CD4-positive, alpha-beta T cell treated with Interferon alpha-2 for 1 hour (primary cell): ENCODE results near the gene CDADC1.

Experiments used
- DNase-seq, 2 donors: peaks; one replicate each; pipeline ENCODE4 v3.0.0-alpha.2; 2020 to 2022

Gene CDADC1

DNA sequence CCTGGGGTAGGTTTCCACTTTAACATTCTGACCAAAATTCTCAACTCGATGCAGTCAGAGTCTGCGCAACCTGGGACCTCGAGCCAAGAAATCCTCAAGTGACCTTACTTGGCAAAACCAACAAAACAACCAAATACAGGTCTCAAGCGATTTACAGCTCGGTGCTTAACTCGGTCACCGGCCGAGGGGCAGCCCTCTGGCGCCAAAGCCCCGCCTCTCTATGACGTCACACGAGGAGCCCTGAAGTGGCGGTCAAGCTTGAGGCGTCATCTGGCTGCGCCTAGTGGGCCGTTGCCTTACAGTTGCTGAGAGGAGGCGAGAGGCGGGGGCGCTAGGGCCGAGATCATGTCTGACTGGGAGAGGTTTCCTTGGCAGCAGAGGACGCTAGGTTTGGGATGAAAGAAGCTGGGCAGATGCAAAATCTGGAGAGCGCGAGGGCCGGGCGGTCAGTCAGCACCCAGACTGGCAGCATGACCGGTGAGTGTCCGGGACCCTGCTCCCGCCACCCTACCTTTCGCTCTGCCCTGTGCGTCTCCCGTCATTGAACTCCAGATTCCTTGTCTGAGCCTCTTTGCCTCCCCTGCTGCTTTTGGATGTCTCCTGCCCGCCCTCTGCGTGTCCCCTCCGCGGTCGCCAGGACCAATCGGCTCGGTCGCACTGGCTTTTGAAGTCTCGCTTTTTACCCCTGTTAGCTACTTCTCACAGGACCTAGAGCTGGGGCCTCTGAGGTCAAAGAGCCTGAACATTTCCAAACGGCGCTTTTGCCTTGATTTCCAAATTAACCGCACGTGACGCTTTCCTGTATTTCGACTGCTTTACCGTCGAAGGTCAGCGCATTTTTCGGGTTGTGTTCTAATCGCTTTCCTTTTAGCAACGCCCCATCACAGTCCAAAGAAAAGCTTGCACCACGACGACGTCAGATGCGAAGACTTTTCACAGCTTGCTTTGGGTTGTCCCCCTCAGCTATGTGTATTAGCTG, at the start of gene CDADC1:
Gene CDADC1, plus strand, starts transcription at position 283 of the 979 bp plus-strand sequence. Its CDS starts 113 bp downstream, at position 396.
- peak; percentile 93 to 94 for DNase-seq

DNA sequence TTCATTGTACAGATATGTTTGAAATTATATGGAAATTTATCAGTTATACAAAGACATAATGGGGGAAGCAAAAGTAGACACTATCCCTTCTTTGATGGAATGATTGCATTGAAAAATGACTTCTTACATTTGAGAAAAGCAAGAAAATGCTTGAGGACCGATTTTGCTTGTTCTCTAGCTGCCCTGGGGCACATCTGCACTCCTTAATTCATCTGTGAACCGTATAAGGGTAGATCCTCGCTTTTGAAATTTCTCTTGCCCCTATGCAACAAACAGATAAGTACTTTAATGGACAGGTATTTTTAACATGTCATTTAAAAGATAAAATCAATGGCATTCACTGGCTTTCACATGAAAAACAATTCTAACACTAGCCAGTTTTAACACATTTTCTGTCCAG, 41.1 kb upstream of the CDADC1 start:
- DNase-seq: no peak

DNA sequence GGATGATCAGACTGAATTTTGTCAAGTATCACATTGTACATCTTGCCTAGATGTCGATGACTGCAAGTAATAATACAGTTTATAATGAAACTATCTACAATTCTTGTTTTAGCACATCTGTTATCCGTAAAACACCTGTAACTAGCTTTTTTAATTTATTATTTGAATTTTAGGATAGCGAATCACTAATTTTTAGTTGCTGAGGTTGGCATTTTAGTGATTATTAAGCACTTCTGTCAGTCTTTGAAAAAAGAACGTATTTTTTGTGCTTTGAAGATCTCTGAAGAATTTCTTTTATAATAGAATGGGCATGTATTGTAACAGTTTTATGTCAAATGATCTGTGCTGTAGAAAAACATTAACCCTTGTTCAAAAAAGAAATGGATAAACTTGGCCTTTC, 39.1 kb upstream of the CDADC1 start:
- DNase-seq: no peak

DNA sequence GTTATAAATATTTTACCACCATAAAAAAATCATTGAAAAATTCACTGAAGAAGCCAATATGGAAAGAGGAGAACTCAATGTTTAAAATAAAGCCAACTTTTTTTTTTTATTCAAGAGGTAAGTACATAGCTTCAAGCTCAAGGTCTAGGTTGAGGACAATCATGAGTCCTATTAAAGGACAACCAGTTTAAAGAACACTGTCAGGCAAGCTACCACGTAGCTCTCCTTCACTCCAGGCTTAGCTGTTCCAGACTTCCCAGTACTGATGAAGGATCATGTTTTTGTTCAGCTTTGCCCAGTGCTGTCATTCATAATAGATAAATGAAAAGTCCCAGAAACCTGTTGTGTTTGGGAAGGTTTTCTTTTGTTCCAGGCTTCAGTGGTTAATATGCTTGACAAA, 37.6 kb upstream of the CDADC1 start:
- DNase-seq: no peak

DNA sequence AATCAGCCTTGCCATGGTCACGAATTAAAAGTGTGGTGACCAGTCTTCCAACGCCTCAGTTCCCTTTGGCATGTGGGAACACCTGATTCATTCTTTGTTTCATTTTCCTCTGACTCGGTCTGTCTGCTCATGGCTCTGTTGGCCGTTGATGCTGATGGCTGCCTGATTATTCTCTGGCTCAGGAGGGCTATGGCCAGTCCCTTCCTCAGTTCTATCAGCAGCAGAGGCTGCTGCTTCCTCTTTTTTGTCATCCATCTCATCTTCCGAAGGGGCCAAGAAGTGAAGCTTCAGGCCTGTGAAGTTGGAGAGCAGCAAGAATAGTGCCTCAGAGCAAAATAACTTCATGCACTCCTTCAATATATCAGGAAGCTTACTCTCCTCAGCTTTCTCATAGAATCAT, 37.1 kb upstream of the CDADC1 start:
- DNase-seq: no peak

DNA sequence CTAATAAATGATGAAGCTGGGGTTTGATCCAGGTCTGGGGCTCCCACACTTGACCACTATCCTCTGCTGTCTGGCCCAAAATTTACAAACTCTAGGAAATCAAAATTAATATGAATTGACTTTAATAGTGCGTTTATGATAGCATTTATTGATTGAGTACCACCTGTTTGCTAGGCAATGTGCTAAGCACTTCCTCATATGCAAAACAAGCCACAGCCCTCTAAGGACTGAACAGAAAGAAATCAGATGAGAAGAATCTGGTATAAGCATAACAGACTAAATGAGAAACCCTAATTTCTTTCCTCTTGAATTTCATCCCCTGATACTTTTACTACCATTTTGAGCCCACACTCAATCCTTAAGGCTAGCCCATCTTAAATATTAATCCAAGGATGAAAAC, 34.2 kb upstream of the CDADC1 start:
- no peak for DNase-seq

DNA sequence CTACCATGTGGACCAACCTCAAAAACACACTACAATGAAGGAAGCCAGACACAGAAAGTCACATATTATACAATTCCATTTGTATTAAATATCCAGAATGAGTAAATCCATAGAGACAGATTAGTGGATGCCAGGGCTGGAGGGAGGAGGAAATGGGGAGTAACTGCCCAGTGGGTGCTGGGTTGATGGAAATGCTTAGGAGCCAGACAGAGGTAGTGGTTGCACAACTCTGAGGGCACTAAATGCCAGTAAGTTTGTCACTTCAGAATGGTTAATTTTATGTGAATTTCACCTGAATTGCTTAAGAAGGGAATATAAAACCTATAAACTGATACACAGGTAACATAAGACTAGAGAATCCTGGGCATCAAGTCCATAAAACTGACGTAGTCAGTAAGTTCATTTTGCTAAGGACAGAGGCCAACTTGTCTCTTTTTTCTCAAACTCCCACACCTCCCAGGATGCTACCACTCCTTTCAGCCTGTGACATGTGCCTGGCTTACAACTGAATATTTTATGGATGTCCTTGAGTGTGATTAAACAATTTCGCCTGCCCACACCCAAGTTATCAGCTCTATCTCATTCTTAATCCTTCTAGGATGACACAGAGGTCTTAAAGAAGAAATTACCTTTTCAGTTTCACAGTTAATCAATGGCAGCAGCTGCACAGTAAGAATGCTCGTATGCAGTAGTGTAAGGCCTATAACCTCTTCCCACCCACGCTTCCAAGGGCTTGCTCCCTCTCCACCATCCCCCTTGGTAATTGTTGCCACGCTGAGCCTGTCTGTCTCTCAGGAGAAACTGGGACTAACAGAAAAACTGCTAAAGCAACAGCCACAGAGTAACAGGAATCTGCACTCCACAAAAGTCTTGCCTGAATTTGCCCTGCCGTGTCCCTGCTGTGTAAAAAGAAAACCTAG, 33.5 kb upstream of the CDADC1 start:
- DNase-seq: no peak

DNA sequence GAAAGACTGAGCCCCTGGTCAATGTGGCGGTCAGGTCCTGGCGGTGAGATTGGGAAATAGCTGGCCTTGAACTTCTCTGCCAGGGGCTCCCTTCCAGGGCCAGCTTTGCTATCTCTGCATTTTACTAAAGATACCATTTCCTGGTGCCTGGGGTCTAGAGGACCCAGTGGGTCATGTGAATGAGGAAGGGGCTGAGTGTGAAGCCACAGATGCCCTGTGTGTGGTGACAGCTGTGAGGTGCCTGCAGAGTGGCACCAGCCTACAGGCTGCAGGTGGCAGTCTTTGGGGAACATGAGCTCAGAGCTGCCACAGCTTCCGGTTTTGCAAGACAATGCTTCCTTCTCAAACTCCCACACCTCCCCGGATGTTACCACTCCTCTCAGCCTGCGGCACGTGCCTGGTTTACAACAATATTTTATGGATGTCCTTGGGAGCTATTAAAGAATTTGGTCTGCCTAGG, 32.8 kb upstream of the CDADC1 start:
- peak; percentile 55 to 57 for DNase-seq

DNA sequence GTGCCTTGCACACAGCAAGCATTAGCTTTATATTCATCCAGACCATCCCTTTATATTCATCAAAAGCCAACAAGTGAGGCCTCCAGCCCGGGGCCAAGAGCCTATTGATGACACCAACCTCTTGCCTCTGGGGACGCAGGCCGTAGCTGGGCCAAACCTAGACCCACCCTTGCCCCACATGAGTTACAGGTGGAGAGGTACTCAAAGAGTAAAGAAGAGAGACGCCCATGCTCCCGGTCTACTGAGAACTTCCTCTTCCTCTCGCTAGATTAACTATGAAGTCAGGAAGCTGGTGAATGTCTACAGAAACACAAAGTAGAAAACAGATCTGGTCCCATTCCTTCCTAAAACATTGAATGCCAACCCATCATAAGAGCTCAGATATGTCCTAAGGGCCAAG, 31.4 kb upstream of the CDADC1 start:
- DNase-seq: no peak

DNA sequence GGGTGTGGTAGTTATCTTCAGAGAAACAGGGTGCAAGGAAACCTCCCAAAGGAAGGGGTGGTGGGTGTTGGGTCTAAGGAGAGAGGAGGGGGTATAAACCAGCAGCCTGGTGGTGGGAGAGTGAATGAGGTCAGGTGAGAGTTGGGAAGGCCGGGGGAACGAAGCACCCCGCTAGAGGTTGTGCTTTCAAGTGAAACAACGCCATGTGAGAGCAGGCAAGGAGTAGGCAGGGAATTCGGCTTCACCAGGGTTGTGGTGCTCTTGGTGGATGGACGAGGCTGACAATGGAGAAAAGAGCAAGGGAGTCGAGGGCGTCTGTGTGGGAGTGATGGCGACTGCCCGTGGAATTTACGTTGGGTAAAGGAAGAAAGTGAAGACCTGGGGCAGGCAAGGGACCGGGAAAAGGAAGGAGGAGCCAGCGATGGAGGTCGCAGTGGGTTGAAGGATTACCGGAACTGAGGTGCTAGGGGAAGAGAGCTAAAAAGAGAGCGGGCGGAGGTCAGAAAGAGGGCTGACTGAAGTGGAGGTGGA, 29.7 kb upstream of the CDADC1 start:
- DNase-seq: no peak

DNA sequence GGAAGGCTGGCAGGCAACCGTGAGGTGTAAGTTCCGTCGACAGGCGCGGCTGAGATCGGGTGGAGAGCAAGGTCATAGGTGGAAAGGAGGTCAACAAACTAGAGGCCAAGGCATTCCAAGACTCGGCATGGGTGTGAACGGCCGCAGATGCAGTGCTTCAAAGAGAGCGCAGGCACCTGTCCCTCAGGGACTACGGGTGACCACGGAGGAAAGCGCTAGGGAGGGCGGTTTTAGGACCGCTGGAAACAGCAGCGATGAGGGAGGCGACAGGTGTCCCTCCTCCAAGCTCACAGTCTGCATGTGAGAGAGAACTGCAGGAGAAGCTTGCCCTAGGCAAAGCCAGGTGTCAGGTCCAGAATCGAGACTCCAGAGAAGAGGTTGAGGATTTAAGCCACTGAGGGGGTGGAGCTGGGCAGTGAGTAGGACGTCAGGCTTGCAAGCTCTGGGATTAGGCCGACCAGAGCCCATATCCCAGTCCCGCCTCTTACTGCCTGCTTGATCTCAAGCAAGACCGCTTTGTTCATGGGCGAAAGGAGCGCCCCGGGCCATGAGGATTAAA, 29.2 kb upstream of the CDADC1 start:
- no peak for DNase-seq

DNA sequence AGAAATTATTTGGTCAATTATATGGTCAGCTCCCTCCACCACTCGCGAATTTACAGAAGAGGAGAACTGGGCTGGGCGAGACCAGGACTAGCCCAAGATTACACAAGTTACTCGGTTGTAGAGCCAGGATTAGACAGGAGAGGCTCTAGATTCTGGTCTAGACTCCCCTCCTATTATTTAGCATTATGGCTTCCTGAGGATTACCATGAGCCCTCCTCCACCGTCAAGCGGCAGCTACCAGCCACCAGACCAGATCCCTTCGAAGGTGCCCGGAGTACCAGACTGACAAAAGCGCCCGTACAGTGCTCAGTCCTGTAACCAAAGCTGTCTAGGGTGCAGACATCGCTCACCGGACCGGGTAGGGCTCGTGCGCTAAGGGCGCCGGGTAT, 28.1 kb upstream of the CDADC1 start:
- no peak for DNase-seq

DNA sequence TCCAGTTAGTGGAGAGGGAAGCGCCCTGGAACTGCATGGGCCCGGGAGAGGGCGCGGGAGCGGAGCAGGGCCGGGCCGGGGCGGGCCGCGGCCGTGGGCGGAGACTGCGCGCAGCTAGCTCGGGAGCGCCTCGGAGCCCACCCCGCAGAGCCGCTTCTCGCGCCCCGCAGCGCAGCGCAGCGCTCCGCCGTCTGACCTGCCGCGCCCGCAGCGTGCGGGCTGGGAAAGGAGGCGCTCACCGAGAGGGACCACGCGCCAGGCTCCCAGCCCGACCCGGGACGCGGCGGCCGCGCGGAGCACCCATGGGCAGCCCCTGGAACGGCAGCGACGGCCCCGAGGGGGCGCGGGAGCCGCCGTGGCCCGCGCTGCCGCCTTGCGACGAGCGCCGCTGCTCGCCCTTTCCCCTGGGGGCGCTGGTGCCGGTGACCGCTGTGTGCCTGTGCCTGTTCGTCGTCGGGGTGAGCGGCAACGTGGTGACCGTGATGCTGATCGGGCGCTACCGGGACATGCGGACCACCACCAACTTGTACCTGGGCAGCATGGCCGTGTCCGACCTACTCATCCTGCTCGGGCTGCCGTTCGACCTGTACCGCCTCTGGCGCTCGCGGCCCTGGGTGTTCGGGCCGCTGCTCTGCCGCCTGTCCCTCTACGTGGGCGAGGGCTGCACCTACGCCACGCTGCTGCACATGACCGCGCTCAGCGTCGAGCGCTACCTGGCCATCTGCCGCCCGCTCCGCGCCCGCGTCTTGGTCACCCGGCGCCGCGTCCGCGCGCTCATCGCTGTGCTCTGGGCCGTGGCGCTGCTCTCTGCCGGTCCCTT, 27.5 kb upstream of the CDADC1 start, which contains the start of gene MLNR:
Gene MLNR, plus strand, starts transcription at position 303 of the 820 bp plus-strand sequence. Its CDS starts 0 bp downstream, at position 303.
- DNase-seq: peak; percentile 22 to 43

DNA sequence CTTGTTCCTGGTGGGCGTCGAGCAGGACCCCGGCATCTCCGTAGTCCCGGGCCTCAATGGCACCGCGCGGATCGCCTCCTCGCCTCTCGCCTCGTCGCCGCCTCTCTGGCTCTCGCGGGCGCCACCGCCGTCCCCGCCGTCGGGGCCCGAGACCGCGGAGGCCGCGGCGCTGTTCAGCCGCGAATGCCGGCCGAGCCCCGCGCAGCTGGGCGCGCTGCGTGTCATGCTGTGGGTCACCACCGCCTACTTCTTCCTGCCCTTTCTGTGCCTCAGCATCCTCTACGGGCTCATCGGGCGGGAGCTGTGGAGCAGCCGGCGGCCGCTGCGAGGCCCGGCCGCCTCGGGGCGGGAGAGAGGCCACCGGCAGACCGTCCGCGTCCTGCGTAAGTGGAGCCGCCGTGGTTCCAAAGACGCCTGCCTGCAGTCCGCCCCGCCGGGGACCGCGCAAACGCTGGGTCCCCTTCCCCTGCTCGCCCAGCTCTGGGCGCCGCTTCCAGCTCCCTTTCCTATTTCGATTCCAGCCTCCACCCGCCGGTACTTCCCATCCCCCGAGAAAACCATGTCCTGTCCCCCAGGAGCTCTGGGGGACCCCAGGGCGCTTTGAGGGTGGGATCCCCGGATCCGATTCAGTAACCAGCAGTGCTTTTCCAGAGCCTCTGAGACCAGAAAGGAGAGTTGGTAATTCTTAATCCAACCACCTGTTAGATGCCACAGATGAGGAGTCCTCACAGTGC, 26.7 kb upstream of the CDADC1 start:
- DNase-seq: no peak

DNA sequence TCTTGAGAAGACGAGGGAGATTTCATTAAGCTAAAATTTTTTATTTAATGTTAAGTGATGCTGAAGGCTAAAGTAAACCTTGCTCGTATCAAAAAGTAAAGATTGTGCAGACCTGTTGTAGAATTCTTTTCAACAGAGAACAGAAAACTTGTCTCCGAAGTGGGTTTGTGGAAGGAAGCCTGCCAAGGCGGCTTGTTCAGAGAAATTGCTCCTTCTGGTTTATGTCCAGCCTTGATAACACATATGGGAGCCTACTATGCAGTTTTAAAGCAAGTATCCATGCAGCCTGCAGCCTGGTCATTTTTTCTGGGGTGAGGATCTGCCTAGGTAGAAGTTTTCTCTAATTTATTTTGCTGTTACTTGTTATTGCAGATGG, 26.1 kb upstream of the CDADC1 start:
- DNase-seq: no peak

DNA sequence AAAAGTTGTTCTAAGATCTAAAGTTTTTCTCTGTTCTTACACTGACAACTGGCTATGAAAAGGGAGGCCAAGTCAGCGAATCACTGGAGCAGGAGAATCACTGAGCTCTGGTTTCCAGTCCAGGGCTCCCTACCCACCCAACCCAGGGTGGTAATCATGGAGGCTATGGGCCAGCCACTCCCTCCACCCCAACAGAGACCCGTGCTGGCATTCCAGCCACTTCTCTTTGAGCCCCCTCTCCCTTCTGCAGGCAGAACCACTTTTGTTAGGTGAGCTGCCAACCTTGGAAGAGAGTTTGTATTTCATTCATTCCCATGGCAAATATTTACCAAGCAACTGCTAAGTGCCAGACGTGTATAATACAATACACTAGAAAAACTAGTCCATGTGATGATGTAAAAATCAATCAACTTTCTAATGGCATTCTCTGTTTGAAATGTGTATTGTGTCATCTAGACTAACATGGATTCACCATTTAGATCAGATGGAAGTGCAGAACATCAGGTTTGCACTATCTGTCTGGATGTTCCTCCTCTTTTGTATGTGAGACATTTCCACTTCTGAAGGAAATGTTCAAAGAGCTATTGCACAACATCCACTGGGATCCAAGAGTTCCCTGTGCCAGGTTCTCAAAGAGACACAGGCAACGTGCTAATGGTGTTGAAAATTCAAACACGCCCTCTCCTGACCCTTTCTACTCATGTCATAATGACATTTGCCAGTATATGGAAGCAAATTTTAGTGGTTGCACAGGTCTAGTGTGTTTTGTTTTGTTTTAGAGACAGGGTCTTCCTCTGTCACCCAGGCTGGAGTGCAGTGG, 22.3 kb upstream of the CDADC1 start:
- no peak for DNase-seq

DNA sequence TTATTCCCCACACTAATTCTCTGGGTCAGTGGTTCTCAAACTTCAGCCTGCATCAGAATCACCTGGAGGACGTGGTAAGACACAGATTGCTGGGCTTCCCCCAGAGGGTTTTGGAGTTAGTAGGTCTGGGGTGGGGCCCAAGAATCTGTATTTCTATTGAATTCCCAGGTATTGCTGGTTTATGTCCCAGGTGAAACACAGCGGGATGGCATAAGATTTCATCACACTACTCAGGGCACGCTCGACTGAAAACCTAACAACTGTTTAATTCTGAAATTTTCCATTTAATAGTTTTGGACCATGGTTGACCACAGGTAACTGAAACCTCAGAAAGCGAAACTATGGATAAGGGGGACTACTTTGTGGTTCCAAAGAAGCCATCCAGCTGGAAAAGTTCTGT, 21.1 kb upstream of the CDADC1 start:
- DNase-seq: no peak

DNA sequence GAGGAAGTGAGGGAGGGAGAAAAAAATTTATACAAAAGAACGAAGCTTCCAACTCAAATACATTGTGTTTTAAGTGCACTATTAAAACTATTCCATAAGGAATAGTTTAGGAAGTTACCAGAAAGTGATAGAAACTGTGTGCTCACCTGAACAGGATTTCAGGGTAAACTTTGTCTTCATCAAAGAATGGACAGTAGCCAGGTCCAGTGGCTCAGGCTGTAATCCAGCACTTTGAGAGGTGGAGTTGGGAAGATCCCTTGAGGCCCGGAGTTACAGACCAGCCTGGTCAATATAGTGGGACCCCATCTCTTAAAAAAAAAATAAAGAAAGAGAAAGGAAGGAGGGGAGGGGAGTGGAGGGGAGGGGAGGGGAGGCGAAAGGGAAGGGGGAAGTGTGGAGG, 13.0 kb upstream of the CDADC1 start:
- DNase-seq: no peak

DNA sequence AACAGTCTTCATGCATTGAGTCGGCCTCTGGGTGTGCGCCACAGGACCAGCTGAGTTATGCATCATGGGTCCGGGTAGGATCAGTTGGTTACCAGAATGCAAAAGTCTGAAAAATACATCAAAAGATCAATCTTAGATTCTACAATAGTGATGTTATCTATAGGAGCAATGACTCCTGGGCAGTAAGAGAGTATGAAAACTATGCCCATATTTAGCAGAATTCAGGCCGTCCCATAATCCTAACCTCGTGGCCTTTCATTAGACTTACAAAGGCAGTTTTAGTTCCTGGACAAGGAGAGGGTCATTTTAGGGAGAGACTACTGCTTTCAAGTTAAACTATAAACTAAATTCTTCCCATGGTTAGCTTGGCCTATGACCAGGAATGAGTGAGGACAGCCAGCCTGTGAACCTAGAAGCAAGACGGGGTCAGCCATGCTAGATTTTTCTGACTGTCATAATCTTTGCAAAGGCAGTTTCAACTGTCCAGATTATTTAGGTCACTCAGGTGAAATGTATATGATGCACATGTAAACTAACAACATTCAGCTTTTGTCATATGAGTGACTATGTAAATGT, 11.8 kb upstream of the CDADC1 start:
- no peak for DNase-seq

DNA sequence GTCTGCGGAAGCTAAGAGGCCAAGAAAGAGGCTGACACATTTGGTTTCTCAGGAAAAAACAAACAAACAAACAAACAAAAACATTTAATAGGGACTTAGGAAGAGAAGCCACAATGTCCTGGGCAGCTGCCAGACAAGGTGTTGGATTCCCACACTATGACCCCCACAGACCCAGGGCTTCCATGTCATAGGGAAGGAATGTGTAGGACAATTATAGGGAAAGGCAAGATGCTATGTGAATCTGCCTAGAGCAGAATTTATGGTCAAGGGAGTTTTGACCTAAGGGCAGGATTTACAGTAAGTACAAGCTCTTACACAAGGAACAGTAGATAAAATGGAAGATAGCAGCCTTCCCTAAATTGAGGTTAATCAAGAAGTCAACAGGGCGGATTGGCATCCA, 9.1 kb upstream of the CDADC1 start:
- DNase-seq: no peak
